ENCODE results near the gene FOXD3.

GRCh38 chr1:63321785-63322113 lies 618 bp upstream of the FOXD3 start:
- TF ChIP-seq CTCF (IDR thresholded peaks at IDR 0.05; ENCODE audit: low read length) (no peak), EZH2phosphoT487 (IDR thresholded peaks at IDR 0.05; ENCODE audit: low read length) (no peak), EZH2 (optimal IDR thresholded peaks at IDR 0.05; ENCODE audit: low read depth, low read length) (no peak)

Data from MM.1S (cell line).